ENCODE data around the gene UBE2V1. TPM values are rescaled to one million over a fixed set of nuclear protein-coding genes. Genes with fewer than 3 reads are reported as not detected.
"Not testable (repeated sequence)": the region's sequence is repeated elsewhere in the genome, so short reads cannot be mapped to it uniquely, and the experiment has no call there.

The UBE2V1 gene
- total and polyA plus RNA-seq, 2 donors from 2014 or later, result 99.1 to 105 TPM

DNA sequence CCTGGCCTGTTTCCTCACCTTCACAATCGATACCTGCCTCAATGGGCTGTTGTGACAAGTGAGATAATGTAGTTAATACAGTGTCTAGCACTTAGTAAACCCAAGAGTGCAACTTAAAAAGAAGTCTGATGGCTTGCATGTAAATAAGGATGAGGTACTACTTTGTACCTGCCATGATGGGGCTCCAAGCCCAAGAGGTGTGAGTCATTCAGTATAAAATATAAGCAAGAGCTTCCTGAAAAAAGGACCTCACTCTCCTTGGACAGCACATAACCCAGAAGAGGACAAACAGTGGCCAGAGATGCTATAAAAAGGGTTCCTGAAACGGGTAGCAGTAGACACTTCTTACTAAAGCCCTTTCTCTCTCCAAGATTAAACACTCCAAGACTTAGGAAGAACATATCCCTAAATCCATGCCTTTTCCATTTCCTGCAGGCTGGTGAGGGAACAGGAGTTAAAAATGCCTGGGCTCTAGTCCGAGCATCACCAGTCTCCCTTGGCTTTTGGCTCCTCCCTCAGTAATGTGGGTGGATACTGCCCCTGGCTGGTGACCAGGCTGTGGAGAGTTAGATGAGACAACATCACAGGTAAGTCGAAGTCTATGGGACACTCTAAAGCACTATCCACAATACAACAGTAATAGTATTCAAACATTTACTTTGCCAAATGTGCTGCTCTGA is 4.3 kb downstream of the UBE2V1 start:
- DNase-seq (peak in 1 of 5 donors; percentile 7), FAIRE-seq (no peak)
- Histone ChIP-seq H3K27ac (ENCODE audit: low read depth in 2 of 2, low read length in 2 of 2) (no peak overlapping the region), H3K4me1 (ENCODE audit: control insufficient read depth in 2 of 3, insufficient read depth in 2 of 3, low read depth in 1 of 3, low read length in 3 of 3) (peaks cover 0 to 35% (median 33%) of the 10 kb centered on the region in 3 donors), H3K9me3 (ENCODE audit: control insufficient read depth in 2 of 3, insufficient read depth in 1 of 3, low read length in 3 of 3) (no peaks in the 10 kb centered on the region), H3K4me3 (ENCODE audit: low read length in 3 of 3) (no peak overlapping the region), H3K36me3 (ENCODE audit: control insufficient read depth in 2 of 3, insufficient read depth in 3 of 3, low read length in 3 of 3) (no peaks in the 10 kb centered on the region), H3K9ac (ENCODE audit: low read length in 3 of 3) (no peak overlapping the region), H3K27me3 (ENCODE audit: control insufficient read depth, insufficient read depth, low read length) (no peaks in the 10 kb centered on the region)
- no peak for TF ChIP-seq CTCF (IDR thresholded peaks at IDR 0.05; ENCODE audit: borderline replicate concordance, extremely low read depth, insufficient read depth)
- intact Hi-C loops (cut with DNase I), result no loop called here

DNA sequence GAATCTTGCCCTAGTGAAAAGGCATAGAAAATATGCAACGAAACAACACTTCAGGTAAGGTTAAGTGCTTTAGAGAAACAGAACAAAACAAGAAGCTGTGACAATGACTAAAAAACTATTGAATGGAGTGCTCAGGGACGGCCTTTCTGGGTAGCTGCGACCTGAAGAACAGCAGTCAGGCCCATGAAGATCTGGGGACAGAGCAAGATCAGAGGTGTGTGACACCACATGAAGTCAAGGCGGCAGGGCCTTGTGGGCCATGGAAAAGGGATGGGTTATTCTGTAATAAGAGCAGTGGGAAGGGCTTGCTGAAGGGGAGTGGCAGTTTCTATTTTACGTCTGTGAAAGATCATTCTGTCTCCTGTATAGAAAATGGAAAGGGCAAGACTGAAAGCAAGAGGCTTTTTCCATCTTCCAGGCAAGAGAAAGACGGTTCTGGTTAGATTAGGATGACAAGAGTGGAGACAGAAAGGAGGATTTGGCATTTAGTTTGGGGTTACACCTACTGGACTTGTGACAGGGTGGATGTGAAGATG is 5.1 kb downstream of the UBE2V1 start:
- intact Hi-C loops (cut with DNase I), result no loop called here
- Histone ChIP-seq H3K36me3 (ENCODE audit: control insufficient read depth in 2 of 3, insufficient read depth in 3 of 3, low read length in 3 of 3) (no peaks in the 10 kb centered on the region), H3K9me3 (ENCODE audit: control insufficient read depth in 2 of 3, insufficient read depth in 1 of 3, low read length in 3 of 3) (no peaks in the 10 kb centered on the region), H3K27me3 (ENCODE audit: control insufficient read depth, insufficient read depth, low read length) (no peaks in the 10 kb centered on the region), H3K4me3 (ENCODE audit: low read length in 3 of 3) (no peak overlapping the region), H3K9ac (ENCODE audit: low read length in 3 of 3) (no peak overlapping the region), H3K27ac (ENCODE audit: low read depth in 2 of 2, low read length in 2 of 2) (no peak overlapping the region), H3K4me1 (ENCODE audit: control insufficient read depth in 2 of 3, insufficient read depth in 2 of 3, low read depth in 1 of 3, low read length in 3 of 3) (peaks cover 0 to 32% (median 29%) of the 10 kb centered on the region in 3 donors)
- FAIRE-seq (no peak), DNase-seq (peak in 1 of 5 donors; percentile 14)
- TF ChIP-seq CTCF (IDR thresholded peaks at IDR 0.05; ENCODE audit: borderline replicate concordance, extremely low read depth, insufficient read depth), result no peak

- DNase-seq (no peak), FAIRE-seq (no peak)
- Histone ChIP-seq H3K4me3 (ENCODE audit: low read length in 3 of 3) (no peak overlapping the region), H3K4me1 (ENCODE audit: control insufficient read depth in 2 of 3, insufficient read depth in 2 of 3, low read depth in 1 of 3, low read length in 3 of 3) (peaks cover 0 to 32% (median 29%) of the 10 kb centered on the region in 3 donors), H3K27ac (ENCODE audit: low read depth in 2 of 2, low read length in 2 of 2) (no peak overlapping the region), H3K36me3 (ENCODE audit: control insufficient read depth in 2 of 3, insufficient read depth in 3 of 3, low read length in 3 of 3) (no peaks in the 10 kb centered on the region), H3K9ac (ENCODE audit: low read length in 3 of 3) (no peak overlapping the region), H3K27me3 (ENCODE audit: control insufficient read depth, insufficient read depth, low read length) (no peaks in the 10 kb centered on the region), H3K9me3 (ENCODE audit: control insufficient read depth in 2 of 3, insufficient read depth in 1 of 3, low read length in 3 of 3) (no peaks in the 10 kb centered on the region)
- intact Hi-C loops (cut with DNase I), result no loop called here
- TF ChIP-seq CTCF (IDR thresholded peaks at IDR 0.05; ENCODE audit: borderline replicate concordance, extremely low read depth, insufficient read depth), result no peak
Observed at GRCh38 chr20:50107086-50107660, 5.8 kb downstream of the UBE2V1 start.

DNA sequence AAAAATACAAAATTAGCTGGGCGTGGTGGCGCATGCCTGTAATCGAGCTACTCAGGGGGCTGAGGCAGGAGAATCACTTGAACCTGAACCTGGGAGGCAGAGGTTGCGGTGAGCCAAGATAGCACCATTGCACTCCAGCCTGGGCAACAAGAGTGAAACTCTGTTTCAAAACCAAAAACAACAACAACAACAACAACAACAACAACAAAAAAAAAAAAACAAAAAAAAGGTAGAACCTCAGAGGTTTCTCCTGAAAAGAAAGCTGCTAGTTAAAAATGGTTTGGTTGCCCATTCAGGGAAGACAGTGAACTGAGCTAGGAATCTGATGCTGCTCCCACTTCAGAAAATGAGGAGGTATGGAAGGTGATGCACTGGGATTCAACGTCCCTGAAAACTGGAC is 6.3 kb downstream of the UBE2V1 start:
- intact Hi-C loops (cut with DNase I); DNase-seq; H3K4me3 ChIP-seq (ENCODE audit: low read length in 3 of 3); FAIRE-seq; H3K27ac ChIP-seq (ENCODE audit: low read depth in 2 of 2, low read length in 2 of 2); H3K27me3 ChIP-seq (ENCODE audit: control insufficient read depth, insufficient read depth, low read length); H3K9me3 ChIP-seq (ENCODE audit: control insufficient read depth in 2 of 3, insufficient read depth in 1 of 3, low read length in 3 of 3); H3K9ac ChIP-seq (ENCODE audit: low read length in 3 of 3); H3K36me3 ChIP-seq (ENCODE audit: control insufficient read depth in 2 of 3, insufficient read depth in 3 of 3, low read length in 3 of 3): not testable (repeated sequence)
- peaks cover 0 to 27% (median 27%) of the 10 kb centered on the region in 3 donors for H3K4me1 ChIP-seq (ENCODE audit: control insufficient read depth in 2 of 3, insufficient read depth in 2 of 3, low read depth in 1 of 3, low read length in 3 of 3)

DNA sequence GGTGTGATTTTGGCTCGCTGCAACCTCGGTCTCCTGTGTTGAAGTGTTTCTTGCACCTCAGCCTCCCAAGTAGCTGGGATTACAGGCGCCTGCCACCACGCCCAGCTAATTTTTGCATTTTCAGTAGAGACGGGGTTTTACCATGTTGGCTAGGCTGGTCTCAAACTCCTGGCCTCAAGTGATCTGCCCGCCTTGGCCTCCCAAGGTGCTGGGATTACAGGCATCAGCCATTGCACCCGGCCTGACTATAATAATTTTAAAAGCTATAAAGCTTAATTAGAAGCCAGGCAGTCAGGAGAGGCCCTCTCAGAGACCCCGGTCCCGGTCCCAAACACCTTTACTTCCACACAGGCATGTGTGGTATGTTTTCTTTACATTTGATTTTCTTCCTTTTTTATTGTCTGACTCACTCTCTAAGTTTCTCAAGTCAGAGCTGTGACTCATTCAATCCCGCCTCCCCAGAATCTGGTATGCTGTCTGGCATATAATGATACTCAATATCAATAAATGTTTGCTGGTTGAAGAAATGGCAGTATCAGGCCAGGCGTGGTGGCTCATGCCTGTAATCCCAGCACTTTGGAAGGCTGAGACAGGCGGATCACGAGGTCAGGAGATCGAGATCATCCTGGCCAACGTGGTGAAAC is 9.4 kb downstream of the UBE2V1 start:
- H3K36me3 ChIP-seq (ENCODE audit: control insufficient read depth in 2 of 3, insufficient read depth in 3 of 3, low read length in 3 of 3); H3K9me3 ChIP-seq (ENCODE audit: control insufficient read depth in 2 of 3, insufficient read depth in 1 of 3, low read length in 3 of 3); H3K9ac ChIP-seq (ENCODE audit: low read length in 3 of 3); intact Hi-C loops (cut with DNase I); FAIRE-seq; H3K27me3 ChIP-seq (ENCODE audit: control insufficient read depth, insufficient read depth, low read length); H3K4me3 ChIP-seq (ENCODE audit: low read length in 3 of 3); H3K27ac ChIP-seq (ENCODE audit: low read depth in 2 of 2, low read length in 2 of 2): not testable (repeated sequence)
- H3K4me1 ChIP-seq (ENCODE audit: control insufficient read depth in 2 of 3, insufficient read depth in 2 of 3, low read depth in 1 of 3, low read length in 3 of 3), result peaks cover 0 to 17% (median 11%) of the 10 kb centered on the region in 3 donors
- DNase-seq, result peak in 1 of 5 donors; percentile 5

Measured in kidney (tissue), 14 donors.